K562 (cell line): ENCODE measurements around the gene TMEM185B. TPM values are rescaled to one million over a fixed set of nuclear protein-coding genes. Genes with fewer than 3 reads are reported as not detected.

Source experiments
- AFF1 ChIP-seq, 2 experiments: fragments of 450-650 bp; IDR thresholded peaks; 2 replicates each; pipeline ENCODE4 v1.6.1; 2018; ENCODE audit warnings: mild to moderate bottlenecking in 2 of 2, low read depth in 1 of 2; ENCODE audit not compliant: partially characterized antibody in 2 of 2
- ARID3B ChIP-seq: fragments of 250-450 bp; sonication (Bioruptor Pico); IDR thresholded peaks from 2 replicates; pipeline ENCODE4 v1.4.0; 2020; ENCODE audit warnings: borderline replicate concordance
- CHD1 ChIP-seq: fragments of 200-600 bp; sonication (generic); IDR thresholded peaks from one replicate; pipeline ENCODE4 v1.6.1; 2012; ENCODE audit warnings: mild to moderate bottlenecking, moderate library complexity, low read length, inconsistent platforms
- E2F5 ChIP-seq: sonication (generic); formaldehyde crosslinking; IDR thresholded peaks from 2 replicates; pipeline ENCODE4 v1.8.0; 2022; ENCODE audit warnings: mild to moderate bottlenecking, missing genetic modification reagents
- ERF ChIP-seq: fragments of 450-650 bp; formaldehyde crosslinking; IDR thresholded peaks from 2 replicates; pipeline ENCODE4 v1.4.0; 2020; ENCODE audit warnings: mild to moderate bottlenecking, mixed read lengths
- HDAC1 ChIP-seq, 2 experiments: fragments of 450-650 bp; IDR thresholded peaks; 2 replicates each; pipeline ENCODE4 v1.6.1; 2016 to 2017; ENCODE audit warnings: inconsistent platforms in 1 of 2, mild to moderate bottlenecking in 1 of 2, moderate library complexity in 1 of 2
- ID3 ChIP-seq, 2 experiments: fragments of 250-450 bp in 1 of 2; fragments of 450-650 bp in 1 of 2; sonication (Bioruptor Pico) in 1 of 2; IDR thresholded peaks; 2 replicates each; pipeline versions ENCODE4 v1.6.1 to v1.8.0; 2016 to 2021; ENCODE audit warnings: mild to moderate bottlenecking in 2 of 2, moderate library complexity in 2 of 2, missing compliant biosample characterization in 1 of 2, missing genetic modification characterization in 1 of 2
- LCOR ChIP-seq: sonication (generic); formaldehyde crosslinking; IDR thresholded peaks from 2 replicates; pipeline ENCODE4 v1.8.0; 2022; ENCODE audit warnings: mild to moderate bottlenecking, missing genetic modification reagents
- MAFG ChIP-seq: fragments of 450-650 bp; conservative IDR thresholded peaks from 2 replicates; pipeline ENCODE4 v1.6.1; 2016; ENCODE audit warnings: missing genetic modification characterization, missing compliant biosample characterization
- MIER1 ChIP-seq: fragments of 450-650 bp; IDR thresholded peaks from 2 replicates; pipeline ENCODE4 v1.6.1; 2016; ENCODE audit warnings: antibody characterized with exemption, mild to moderate bottlenecking, low read depth
- MLX ChIP-seq, 2 experiments: fragments of 450-650 bp in 1 of 2; sonication (generic) in 1 of 2; formaldehyde crosslinking; conservative IDR thresholded peaks; 2 replicates each; pipeline versions ENCODE4 v1.4.0 to v1.8.1; 2020 to 2022; ENCODE audit warnings: mild to moderate bottlenecking in 1 of 2, missing genetic modification reagents in 1 of 2
- NUFIP1 ChIP-seq: fragments of 450-650 bp; IDR thresholded peaks from 2 replicates; pipeline ENCODE4 v1.6.1; 2018; ENCODE audit not compliant: partially characterized antibody
- SMAD2 ChIP-seq: fragments of 150-350 bp; IDR thresholded peaks from 2 replicates; pipeline ENCODE4 v1.6.1; 2014; ENCODE audit warnings: low read depth, mild to moderate bottlenecking, low read length
- SPI1 ChIP-seq: IDR thresholded peaks from 2 replicates; pipeline ENCODE4 v1.6.1; 2011; ENCODE audit warnings: low read depth, low read length, control low read depth, borderline replicate concordance
- TEAD1 ChIP-seq, 2 experiments: fragments of 450-650 bp in 1 of 2; sonication (generic) in 1 of 2; formaldehyde crosslinking; IDR thresholded peaks; 2 replicates each; pipeline versions ENCODE4 v1.4.0 to v1.8.0; 2020 to 2022; ENCODE audit warnings: mild to moderate bottlenecking in 2 of 2, missing genetic modification reagents in 1 of 2
- ZKSCAN8 ChIP-seq: fragments of 200-800 bp; sonication (Bioruptor generic); IDR thresholded peaks from 2 replicates; pipeline ENCODE4 v1.6.1; 2016; ENCODE audit warnings: missing genetic modification characterization, missing compliant biosample characterization
- ZNF75A ChIP-seq: fragments of 450-650 bp; formaldehyde crosslinking; IDR thresholded peaks from 2 replicates; pipeline ENCODE4 v1.4.0; 2020; ENCODE audit warnings: mild to moderate bottlenecking
- ZNF764 ChIP-seq: fragments of 250-450 bp; sonication (Bioruptor Pico); IDR thresholded peaks from 2 replicates; pipeline ENCODE4 v1.4.0; 2020; ENCODE audit warnings: low read depth, mild to moderate bottlenecking, moderate library complexity
- polyA plus RNA-seq, 8 experiments: library from polyadenylated mRNA; depleted of rRNA in 4 of 8; stranded (reverse) in 5 of 8; unstranded in 3 of 8; fragments of >200 nt; fragmentation: Nextera tagmentation in 2 of 8; fragmentation: Illumina TruSeq in 1 of 8; extraction: Ambion mirVana in 2 of 8; extraction: Trizol in 1 of 8; gene quantifications; 2 replicates each; pipeline versions ENCODE4 v1.2.1 to v1.2.3, GENCODE V29; 2011 to 2014; ENCODE audit warnings: inconsistent platforms in 1 of 8, missing spikeins in 1 of 8
- total RNA-seq, 7 experiments: library from RNA; depleted of rRNA in 6 of 7; stranded (reverse); fragments of >200 nt in 6 of 7; fragmentation: Illumina TruSeq in 2 of 7; extraction: Trizol in 2 of 7; gene quantifications; 2 replicates each; pipeline versions ENCODE4 v1.2.1 to v1.2.3, GENCODE V29; 2011 to 2021; ENCODE audit warnings: low replicate concordance in 1 of 7

TMEM185B gene
- total and polyA plus RNA-seq, 9 of the 15 experiments (the other 6 are each of a cell fraction or from before 2014, with no cell fraction given), result 2.9 to 28.2 (median 11.5) TPM

- TF ChIP-seq CHD1 (no peak), E2F5 (no peak), TEAD1 (CRISPR knock-in tag; IDR thresholded peaks at IDR 0.05) (no peak), ARID3B (CRISPR knock-in tag) (no peak), LCOR (CRISPR knock-in tag) (peak; percentile 20; the same call in 1 of the 2 replicates), SMAD2 (no peak), ZKSCAN8 (CRISPR knock-in tag) (no peak), ID3 (CRISPR knock-in tag; IDR thresholded peaks at IDR 0.05) (no peak), ID3 (tag; IDR thresholded peaks at IDR 0.05) (no peak), HDAC1 (IDR thresholded peaks at IDR 0.05) (peak in 1 of 2 experiments; percentile 83; a peak in 2 of 4 replicates), ZNF75A (CRISPR knock-in tag) (no peak), MIER1 (no peak), NUFIP1 (no peak), SPI1 (no peak), AFF1 (IDR thresholded peaks at IDR 0.05; ENCODE audit: low read depth in 1 of 2, partially characterized antibody in 2 of 2) (no peak), MAFG (tag) (peak; percentile 17; the same call in 1 of the 2 replicates), ERF (CRISPR knock-in tag) (no peak), MLX (CRISPR knock-in tag; conservative IDR thresholded peaks at IDR 0.05) (no peak), ZNF764 (CRISPR knock-in tag) (no peak)
Observed at GRCh38 chr2:120262761-120263428, 39.7 kb upstream of the TMEM185B start (continued).
